ENCODE results near the gene CHD9. TPM values are rescaled to one million over a fixed set of nuclear protein-coding genes. Genes with fewer than 3 reads are reported as not detected.
"Not testable (repeated sequence)": the region's sequence is repeated elsewhere in the genome, so short reads cannot be mapped to it uniquely, and the experiment has no call there.

CHD9 gene
- total RNA-seq, 1 experiment from 2014 or later: 12.1 TPM

GRCh38 chr16:53071748-53072301, 17.0 kb downstream of the CHD9 start:
- DNase-seq (ENCODE audit: low spot score): no peak

- DNase-seq (ENCODE audit: low spot score): no peak
Measured at GRCh38 chr16:53073022-53073421, 18.2 kb downstream of the CHD9 start.

- DNase-seq (ENCODE audit: low spot score): not testable (repeated sequence)
Measured at GRCh38 chr16:53074296-53074695, 19.5 kb downstream of the CHD9 start.

- not testable (repeated sequence) for DNase-seq (ENCODE audit: low spot score)
Measured at GRCh38 chr16:53075461-53075860, 20.7 kb downstream of the CHD9 start.

- no peak for DNase-seq (ENCODE audit: low spot score)
Measured at GRCh38 chr16:53078247-53078646, 23.5 kb downstream of the CHD9 start.

- DNase-seq (ENCODE audit: low spot score): no peak
Measured at GRCh38 chr16:53078765-53079485, 24.1 kb downstream of the CHD9 start.

GRCh38 chr16:53080345-53081031, 25.7 kb downstream of the CHD9 start:
- DNase-seq (ENCODE audit: low spot score): peak; percentile 43

- DNase-seq (ENCODE audit: low spot score): no peak
Measured at GRCh38 chr16:53081032-53081424, 26.2 kb downstream of the CHD9 start.

GRCh38 chr16:53081686-53082407, 27.1 kb downstream of the CHD9 start:
- no peak for DNase-seq (ENCODE audit: low spot score)

GRCh38 chr16:53082509-53082908, 27.7 kb downstream of the CHD9 start:
- DNase-seq (ENCODE audit: low spot score): no peak

GRCh38 chr16:53083119-53083518, 28.3 kb downstream of the CHD9 start:
- no peak for DNase-seq (ENCODE audit: low spot score)

- DNase-seq (ENCODE audit: low spot score): no peak
Measured at GRCh38 chr16:53084141-53084541, 29.4 kb downstream of the CHD9 start.

- no peak for DNase-seq (ENCODE audit: low spot score)
Measured at GRCh38 chr16:53084746-53085334, 30.0 kb downstream of the CHD9 start.

GRCh38 chr16:53085369-53085843, 30.6 kb downstream of the CHD9 start:
- no peak for DNase-seq (ENCODE audit: low spot score)

- no peak for DNase-seq (ENCODE audit: low spot score)
Measured at GRCh38 chr16:53085931-53086421, 31.2 kb downstream of the CHD9 start.

- no peak for DNase-seq (ENCODE audit: low spot score)
Measured at GRCh38 chr16:53087101-53087500, 32.3 kb downstream of the CHD9 start.

- DNase-seq (ENCODE audit: low spot score): peak; percentile 19
Measured at GRCh38 chr16:53089434-53090285, 34.9 kb downstream of the CHD9 start.

GRCh38 chr16:53090286-53090590, 35.4 kb downstream of the CHD9 start:
- DNase-seq (ENCODE audit: low spot score): no peak

GRCh38 chr16:53090591-53091411, 36.0 kb downstream of the CHD9 start:
- DNase-seq (ENCODE audit: low spot score): peak; percentile 97
